Panc1 (cell line): ENCODE results near the gene NXPH4. TPM values are rescaled to one million over a fixed set of nuclear protein-coding genes. Genes with fewer than 3 reads are reported as not detected.

Source experiments
- ATAC-seq: fragments of 200-7000 bp; cut with Tn5 transposase; 2 replicates; pipeline ENCODE4 v1.9.1; 2020; ENCODE audit warnings: mild to moderate bottlenecking, moderate library complexity
- BruUV-seq: library from RNA; stranded (reverse); fragments of 400-500 nt; replicated peaks from 2 replicates; lab custom pipeline; 2021; lab: Mats Ljungman, UMichigan
- CTCF ChIA-PET: fragments of 300-600 bp; sonication (Branson Sonifier 250); formaldehyde crosslinking; loops from one replicate; lab custom pipeline; 2022; ENCODE audit warnings: antibody characterized with exemption; lab: Charles Lee
- POLR2A ChIA-PET: fragments of 300-600 bp; sonication (Branson Sonifier 250); formaldehyde crosslinking; loops from one replicate; lab custom pipeline; 2022; ENCODE audit warnings: antibody characterized with exemption; lab: Charles Lee
- DNase-seq: peaks from one replicate; pipeline ENCODE4 v3.0.0-alpha.2; 2010; ENCODE audit warnings: low read depth, low spot score
- H3K27ac ChIP-seq: 2 replicates; pipeline ENCODE4 v1.5.1; 2011; ENCODE audit warnings: mild to moderate bottlenecking, low read length, inconsistent platforms
- H3K27me3 ChIP-seq: fragments of 200-500 bp; sonication (Bioruptor generic); 2 replicates; pipeline ENCODE4 v1.6.0; 2014; ENCODE audit warnings: low read length, inconsistent platforms; ENCODE audit not compliant: control insufficient read depth, insufficient read depth
- H3K36me3 ChIP-seq: fragments of 200-500 bp; sonication (Bioruptor generic); 2 replicates; pipeline ENCODE4 v1.5.1; 2014; ENCODE audit warnings: inconsistent platforms, mild to moderate bottlenecking, low read length, moderate library complexity; ENCODE audit not compliant: control insufficient read depth, insufficient read depth
- H3K4me1 ChIP-seq: 2 replicates; pipeline ENCODE4 v1.5.1; 2011; ENCODE audit warnings: inconsistent platforms, mild to moderate bottlenecking, low read length, moderate library complexity; ENCODE audit not compliant: control insufficient read depth, insufficient read depth
- H3K4me3 ChIP-seq, 2 experiments: 2 replicates each; pipeline ENCODE4 v1.5.1; 2011 to 2012; ENCODE audit warnings: low read depth in 2 of 2, low read length in 2 of 2, mild to moderate bottlenecking in 2 of 2, inconsistent platforms in 1 of 2, moderate library complexity in 1 of 2
- H3K9me3 ChIP-seq: fragments of 200-500 bp; sonication (Bioruptor generic); 2 replicates; pipeline ENCODE4 v1.5.1; 2014; ENCODE audit warnings: low read depth, mild to moderate bottlenecking, inconsistent platforms, low read length, moderate library complexity; ENCODE audit not compliant: control insufficient read depth, insufficient read depth
- CTCF ChIP-seq: fragments of 450-650 bp; IDR thresholded peaks from 2 replicates; pipeline ENCODE4 v1.5.1; 2017; ENCODE audit warnings: mild to moderate bottlenecking
- POLR2AphosphoS5 ChIP-seq: IDR thresholded peaks from 2 replicates; pipeline ENCODE4 v1.6.1; 2012; ENCODE audit warnings: mild to moderate bottlenecking, low read depth, low read length, moderate library complexity
- REST ChIP-seq, 2 experiments: IDR thresholded peaks; 2 replicates each; pipeline ENCODE4 v1.6.1; 2011 to 2012; ENCODE audit warnings: low read depth in 2 of 2, control low read depth in 1 of 2, low read length in 1 of 2, mild to moderate bottlenecking in 1 of 2, moderate library complexity in 1 of 2; ENCODE audit not compliant: insufficient read depth in 1 of 2
- SIN3A ChIP-seq: IDR thresholded peaks from 2 replicates; pipeline ENCODE4 v1.6.1; 2012; ENCODE audit warnings: low read depth, mild to moderate bottlenecking, low read length, moderate library complexity, borderline replicate concordance; ENCODE audit not compliant: insufficient read depth
- TCF7L2 ChIP-seq: IDR thresholded peaks from 2 replicates; pipeline ENCODE4 v1.6.1; 2011; ENCODE audit warnings: mild to moderate bottlenecking, low read depth, low read length, inconsistent platforms
- in situ Hi-C: cut with HindIII; loops from 2 replicates; pipeline ENCODE4 v1.10.0; 2016; ENCODE audit warnings: low sequenced_read_pairs, low pct_unique_long_range_greater_than_20kb
- intact Hi-C: fragments of 100-400 bp; cut with micrococcal nuclease; formaldehyde crosslinking; loops from one replicate; pipeline ENCODE4 v1.10.0; 2022; ENCODE audit not compliant: unreplicated experiment
- total RNA-seq: library from RNA; stranded (reverse); gene quantifications from one replicate; pipeline ENCODE4 v1.2.1, GENCODE V29; 2021; ENCODE audit not compliant: unreplicated experiment

The NXPH4 gene
- total RNA-seq, 1 experiment from 2014 or later: 2.1 TPM

- no TSS peak for BruUV-seq
- no peaks in the 10 kb centered on the region; the same call in 1 of the 2 replicates for H3K4me1 ChIP-seq
- H3K9me3 ChIP-seq: no peaks in the 10 kb centered on the region
- H3K27ac ChIP-seq: no peak overlapping the region
- no peak overlapping the region for H3K4me3 ChIP-seq
- DNase-seq (no peak), ATAC-seq (no peak)
- in situ Hi-C loops: no loop called here
- no peaks in the 10 kb centered on the region for H3K27me3 ChIP-seq
- intact Hi-C loops: no loop called here
- TF ChIP-seq TCF7L2 (no peak), REST (IDR thresholded peaks at IDR 0.05; ENCODE audit: insufficient read depth in 1 of 2, low read depth in 2 of 2, low read length in 1 of 2) (no peak), POLR2AphosphoS5 (no peak)
- no peaks in the 10 kb centered on the region for H3K36me3 ChIP-seq
- CTCF ChIA-PET: no interaction called here
- POLR2A ChIA-PET: interaction anchor here (0.5 to 0.6 kb wide), 2 partner anchors 42 to 573 kb away, joined by 4 to 5 read pairs; no protein-coding TSS in a partner anchor
Observed at GRCh38 chr12:57169969-57170368, 46.6 kb upstream of the NXPH4 start.

GRCh38 chr12:57170408-57170807 is 46.2 kb upstream of the NXPH4 start:
- no peak for TF ChIP-seq POLR2AphosphoS5
- TF ChIP-seq SIN3A: no peak
- no peak for TF ChIP-seq CTCF
- no peak for TF ChIP-seq TCF7L2
- TF ChIP-seq REST (IDR thresholded peaks at IDR 0.05; ENCODE audit: insufficient read depth in 1 of 2, low read depth in 2 of 2, low read length in 1 of 2): no peak
- CTCF ChIA-PET: no interaction called here
- no peaks in the 10 kb centered on the region for H3K27me3 ChIP-seq
- no peaks in the 10 kb centered on the region; the same call in 1 of the 2 replicates for H3K4me1 ChIP-seq
- no peak for ATAC-seq
- POLR2A ChIA-PET: interaction anchor here (0.5 to 0.6 kb wide), 2 partner anchors 43 to 574 kb away, joined by 4 to 5 read pairs; no protein-coding TSS in a partner anchor
- no peak for DNase-seq
- no peak overlapping the region for H3K4me3 ChIP-seq
- H3K9me3 ChIP-seq: no peaks in the 10 kb centered on the region
- BruUV-seq: no TSS peak
- intact Hi-C loops (no loop called here), in situ Hi-C loops (no loop called here)
- no peaks in the 10 kb centered on the region for H3K36me3 ChIP-seq
- no peak overlapping the region for H3K27ac ChIP-seq
